Activated CD8-positive, alpha-beta T cell treated with anti-CD3 and anti-CD28 coated beads for 36 hours (primary cell): ENCODE data around the gene SLC26A8. TPM values are rescaled to one million over a fixed set of nuclear protein-coding genes. Genes with fewer than 3 reads are reported as not detected.

Experiments used
- ATAC-seq: fragments of 200-7000 bp; cut with Tn5 transposase; one replicate; pipeline ENCODE4 v1.10.0; 2021; ENCODE audit warnings: mild to moderate bottlenecking, moderate library complexity
- CTCF ChIA-PET: fragments of 350-600 bp; sonication (Branson Sonifier 250); formaldehyde crosslinking; loops from one replicate; lab custom pipeline; 2021; ENCODE audit warnings: antibody characterized with exemption; lab: Charles Lee
- POLR2A ChIA-PET: fragments of 350-600 bp; sonication (Branson Sonifier 250); formaldehyde crosslinking; loops from one replicate; lab custom pipeline; 2021; ENCODE audit warnings: antibody characterized with exemption; lab: Charles Lee
- DNase-seq: peaks from one replicate; pipeline ENCODE4 v3.0.0-alpha.2; 2020
- H3K27ac Mint-ChIP-seq: one replicate; pipeline ENCODE4 v1.8.0; 2021; ENCODE audit warnings: mild to moderate bottlenecking, mixed read lengths
- H3K27me3 Mint-ChIP-seq: one replicate; pipeline ENCODE4 v1.8.0; 2021; ENCODE audit warnings: mixed read lengths
- H3K36me3 Mint-ChIP-seq: one replicate; pipeline ENCODE4 v1.8.0; 2021; ENCODE audit warnings: low read depth, mixed read lengths
- H3K4me1 Mint-ChIP-seq: one replicate; pipeline ENCODE4 v1.8.0; 2021; ENCODE audit warnings: low read depth, mixed read lengths
- H3K4me3 Mint-ChIP-seq: one replicate; pipeline ENCODE4 v1.8.0; 2021; ENCODE audit warnings: mild to moderate bottlenecking, moderate library complexity, mixed read lengths
- H3K9me3 Mint-ChIP-seq: one replicate; pipeline ENCODE4 v1.8.0; 2021; ENCODE audit warnings: mixed read lengths
- CTCF ChIP-seq: fragments of 200-600 bp; IDR thresholded peaks from one replicate; pipeline ENCODE4 v1.8.0; 2022; ENCODE audit warnings: antibody characterized with exemption, mild to moderate bottlenecking
- intact Hi-C: fragments of 100-400 bp; cut with micrococcal nuclease; formaldehyde crosslinking; loops from one replicate; pipeline ENCODE4 v1.10.0; 2022
- total RNA-seq, 2 experiments: library from RNA; stranded (reverse); gene quantifications; one replicate each; pipeline ENCODE4 v1.2.3, GENCODE V29; 2021

SLC26A8 gene
- total RNA-seq, 2 experiments from 2014 or later = not detected

GRCh38 chr6:35972471-35973367 is 51.7 kb downstream of the SLC26A8 start:
- POLR2A ChIA-PET = no interaction called here
- ATAC-seq (no peak), DNase-seq (no peak)
- no peak for TF ChIP-seq CTCF
- intact Hi-C loops = no loop called here
- no peaks in the 10 kb centered on the region for H3K27me3 Mint-ChIP-seq
- H3K9me3 Mint-ChIP-seq = no peaks in the 10 kb centered on the region
- H3K36me3 Mint-ChIP-seq = no peaks in the 10 kb centered on the region
- CTCF ChIA-PET = no interaction called here
- H3K4me1 Mint-ChIP-seq = peaks cover 7% of the 10 kb centered on the region
- no peak overlapping the region for H3K27ac Mint-ChIP-seq
- H3K4me3 Mint-ChIP-seq = no peak overlapping the region

GRCh38 chr6:35970181-35970580 is 54.3 kb downstream of the SLC26A8 start:
- H3K27me3 Mint-ChIP-seq = no peaks in the 10 kb centered on the region
- H3K9me3 Mint-ChIP-seq = no peaks in the 10 kb centered on the region
- no peak for TF ChIP-seq CTCF
- H3K4me1 Mint-ChIP-seq = peaks cover 7% of the 10 kb centered on the region
- ChIA-PET CTCF (no interaction called here), POLR2A (no interaction called here)
- H3K4me3 Mint-ChIP-seq = no peak overlapping the region
- H3K27ac Mint-ChIP-seq = no peak overlapping the region
- intact Hi-C loops = no loop called here
- no peaks in the 10 kb centered on the region for H3K36me3 Mint-ChIP-seq
- DNase-seq (no peak), ATAC-seq (no peak)

- Mint-ChIP-seq H3K9me3 (no peaks in the 10 kb centered on the region), H3K27me3 (no peaks in the 10 kb centered on the region), H3K4me1 (peaks cover 7% of the 10 kb centered on the region), H3K36me3 (no peaks in the 10 kb centered on the region), H3K27ac (no peak overlapping the region), H3K4me3 (no peak overlapping the region)
- ATAC-seq (no peak), DNase-seq (no peak)
- intact Hi-C loops = no loop called here
- TF ChIP-seq CTCF = no peak
- CTCF ChIA-PET = interaction anchor here (0.6 kb wide), 1 partner anchor 86 kb away, joined by 3 read pairs; no protein-coding TSS in a partner anchor
- POLR2A ChIA-PET = no interaction called here
Measured at GRCh38 chr6:35969646-35970045, 54.8 kb downstream of the SLC26A8 start.

GRCh38 chr6:35968821-35969220 is 55.6 kb downstream of the SLC26A8 start:
- no peaks in the 10 kb centered on the region for H3K27me3 Mint-ChIP-seq
- no peaks in the 10 kb centered on the region for H3K36me3 Mint-ChIP-seq
- no peak overlapping the region for H3K4me3 Mint-ChIP-seq
- ATAC-seq = no peak
- DNase-seq = no peak
- peaks cover 4% of the 10 kb centered on the region for H3K4me1 Mint-ChIP-seq
- H3K9me3 Mint-ChIP-seq = no peaks in the 10 kb centered on the region
- POLR2A ChIA-PET = no interaction called here
- no peak overlapping the region for H3K27ac Mint-ChIP-seq
- CTCF ChIA-PET = no interaction called here
- TF ChIP-seq CTCF = no peak
- intact Hi-C loops = no loop called here

GRCh38 chr6:35967076-35967774 is 57.2 kb downstream of the SLC26A8 start:
- H3K4me3 Mint-ChIP-seq = no peak overlapping the region
- H3K36me3 Mint-ChIP-seq = no peaks in the 10 kb centered on the region
- ATAC-seq (no peak), DNase-seq (no peak)
- ChIA-PET CTCF (no interaction called here), POLR2A (interaction anchor here (0.6 kb wide), 1 partner anchor 533 kb away, joined by 3 read pairs; no protein-coding TSS in a partner anchor)
- no peaks in the 10 kb centered on the region for H3K27me3 Mint-ChIP-seq
- no peaks in the 10 kb centered on the region for H3K4me1 Mint-ChIP-seq
- TF ChIP-seq CTCF = no peak
- intact Hi-C loops = no loop called here
- H3K9me3 Mint-ChIP-seq = no peaks in the 10 kb centered on the region
- no peak overlapping the region for H3K27ac Mint-ChIP-seq
